PC-9 (cell line): ENCODE results near the gene LCTL. TPM values are rescaled to one million over a fixed set of nuclear protein-coding genes. Genes with fewer than 3 reads are reported as not detected.

ENCODE experiments used
- BruUV-seq: library from RNA; stranded (reverse); fragments of 400-500 nt; replicated peaks from 2 replicates; lab custom pipeline; 2021; lab: Mats Ljungman, UMichigan
- CTCF ChIA-PET: fragments of 300-600 bp; sonication (Branson Sonifier 250); formaldehyde crosslinking; loops from one replicate; lab custom pipeline; 2022; ENCODE audit warnings: antibody characterized with exemption; lab: Charles Lee
- POLR2A ChIA-PET: fragments of 300-600 bp; sonication (Branson Sonifier 250); formaldehyde crosslinking; loops from one replicate; lab custom pipeline; 2022; ENCODE audit warnings: antibody characterized with exemption; ENCODE audit not compliant: unreplicated experiment; lab: Charles Lee
- DNase-seq, 2 experiments: peaks; one replicate each; pipeline versions ENCODE4 v3.0.0 to v3.0.0-alpha.2; 2015 to 2022; ENCODE audit warnings: mixed read lengths in 1 of 2
- H2AFZ ChIP-seq: fragments of 200-600 bp; sonication (generic); 2 replicates; pipeline ENCODE4 v1.8.1; 2017; ENCODE audit warnings: antibody characterized with exemption
- H3F3A ChIP-seq: fragments of 200-600 bp; sonication (generic); 2 replicates; pipeline ENCODE4 v1.8.1; 2017; ENCODE audit warnings: antibody characterized with exemption, mild to moderate bottlenecking, low read depth; ENCODE audit not compliant: insufficient read depth
- H3K27ac ChIP-seq: fragments of 200-600 bp; sonication (generic); 2 replicates; pipeline ENCODE4 v1.6.1; 2016; ENCODE audit warnings: mixed run types
- H3K27me3 ChIP-seq: fragments of 200-600 bp; sonication (generic); 2 replicates; pipeline ENCODE4 v1.6.1; 2016; ENCODE audit warnings: low read depth, mixed run types; ENCODE audit not compliant: insufficient read depth
- H3K36me3 ChIP-seq: fragments of 200-600 bp; sonication (generic); 2 replicates; pipeline ENCODE4 v1.6.1; 2016; ENCODE audit warnings: low read depth, mixed run types
- H3K4me1 ChIP-seq: fragments of 200-600 bp; sonication (generic); replicated peaks from 2 replicates; pipeline ENCODE4 v1.6.1; 2016; ENCODE audit warnings: mixed run types; ENCODE audit not compliant: insufficient read depth
- H3K4me2 ChIP-seq: fragments of 200-600 bp; sonication (generic); 2 replicates; pipeline ENCODE4 v1.6.1; 2017; ENCODE audit warnings: mixed run types
- H3K4me3 ChIP-seq: fragments of 200-600 bp; sonication (generic); 2 replicates; pipeline ENCODE4 v1.6.1; 2016; ENCODE audit warnings: mixed run types
- H3K79me2 ChIP-seq: fragments of 200-600 bp; sonication (generic); 2 replicates; pipeline ENCODE4 v1.6.1; 2017; ENCODE audit warnings: low read depth, mixed run types
- H3K9me2 ChIP-seq: fragments of 200-600 bp; sonication (generic); 2 replicates; pipeline ENCODE4 v1.8.1; 2017; ENCODE audit warnings: mild to moderate bottlenecking; ENCODE audit not compliant: insufficient read depth
- H3K9me3 ChIP-seq: fragments of 200-600 bp; sonication (generic); 2 replicates; pipeline ENCODE4 v1.8.1; 2016; ENCODE audit warnings: low read depth; ENCODE audit not compliant: insufficient read depth
- H4K20me1 ChIP-seq: fragments of 200-600 bp; sonication (generic); 2 replicates; pipeline ENCODE4 v1.8.1; 2017; ENCODE audit not compliant: insufficient read depth
- CTCF ChIP-seq: fragments of 200-600 bp; sonication (generic); conservative IDR thresholded peaks from 2 replicates; pipeline ENCODE4 v1.6.1; 2017; ENCODE audit warnings: mixed run types, antibody characterized with exemption, mild to moderate bottlenecking, moderate library complexity
- EZH2 ChIP-seq: fragments of 200-600 bp; sonication (generic); IDR thresholded peaks from 2 replicates; pipeline ENCODE4 v1.8.0; 2017; ENCODE audit warnings: antibody characterized with exemption, low read depth
- intact Hi-C: fragments of 100-400 bp; cut with micrococcal nuclease; formaldehyde crosslinking; loops from one replicate; pipeline ENCODE4 v1.10.0; 2022; ENCODE audit not compliant: unreplicated experiment
- total RNA-seq: library from RNA; stranded (reverse); gene quantifications from 2 replicates; pipeline ENCODE4 v1.2.3, GENCODE V29; 2021

Gene LCTL
- total RNA-seq, 1 experiment from 2014 or later: not detected

GRCh38 chr15:66594836-66595235 is 29.0 kb upstream of the LCTL start:
- TF ChIP-seq EZH2 (no peak), CTCF (no peak)

GRCh38 chr15:66594344-66594743 is 28.5 kb upstream of the LCTL start:
- Histone ChIP-seq H2AFZ (no peak overlapping the region), H3K9me3 (no peaks in the 10 kb centered on the region), H3K4me1 (no peaks in the 10 kb centered on the region), H3K4me3 (no peak overlapping the region), H3K27me3 (no peaks in the 10 kb centered on the region), H3K27ac (no peak overlapping the region), H3K9me2 (no peaks in the 10 kb centered on the region), H4K20me1 (no peaks in the 10 kb centered on the region), H3K79me2 (no peaks in the 10 kb centered on the region), H3F3A (no peaks in the 10 kb centered on the region), H3K36me3 (no peaks in the 10 kb centered on the region), H3K4me2 (no peak overlapping the region)
- TF ChIP-seq CTCF: no peak
- no peak for TF ChIP-seq EZH2
- ChIA-PET POLR2A (interaction anchor here (0.6 kb wide), 1 partner anchor 9 kb away, joined by 4 read pairs; no protein-coding TSS in a partner anchor), CTCF (interaction anchor here (0.5 to 0.7 kb wide), 3 partner anchors 96 to 298 kb away, joined by 3 to 8 read pairs (median 3); no protein-coding TSS in a partner anchor)
- no peak for DNase-seq
- intact Hi-C loops: no loop called here
- no TSS peak for BruUV-seq

More at GRCh38 chr15:66594836-66595235, 29.0 kb upstream of the LCTL start:
- Histone ChIP-seq H3K4me1 (no peaks in the 10 kb centered on the region), H3F3A (no peaks in the 10 kb centered on the region), H3K27ac (no peak overlapping the region), H2AFZ (no peak overlapping the region), H3K4me3 (no peak overlapping the region), H4K20me1 (no peaks in the 10 kb centered on the region), H3K4me2 (no peak overlapping the region), H3K79me2 (no peaks in the 10 kb centered on the region), H3K9me3 (no peaks in the 10 kb centered on the region), H3K36me3 (no peaks in the 10 kb centered on the region), H3K27me3 (no peaks in the 10 kb centered on the region), H3K9me2 (no peaks in the 10 kb centered on the region)
- POLR2A ChIA-PET: interaction anchor here (0.6 kb wide), 1 partner anchor 9 kb away, joined by 4 read pairs; no protein-coding TSS in a partner anchor
- no TSS peak for BruUV-seq
- CTCF ChIA-PET: interaction anchor here (0.5 to 0.7 kb wide), 3 partner anchors 96 to 299 kb away, joined by 3 to 8 read pairs (median 3); no protein-coding TSS in a partner anchor
- intact Hi-C loops: no loop called here
- DNase-seq: no peak

GRCh38 chr15:66593219-66593780 is 27.5 kb upstream of the LCTL start:
- H3K27ac ChIP-seq: no peak overlapping the region
- H3K9me2 ChIP-seq: no peaks in the 10 kb centered on the region
- no peak for DNase-seq
- H3K79me2 ChIP-seq: no peaks in the 10 kb centered on the region
- intact Hi-C loops: no loop called here
- H3K9me3 ChIP-seq: no peaks in the 10 kb centered on the region
- H3K4me3 ChIP-seq: no peak overlapping the region
- H3K4me2 ChIP-seq: no peak overlapping the region
- no peak overlapping the region for H2AFZ ChIP-seq
- TF ChIP-seq EZH2: no peak
- TF ChIP-seq CTCF: no peak
- BruUV-seq: no TSS peak
- H3K36me3 ChIP-seq: no peaks in the 10 kb centered on the region
- H3K4me1 ChIP-seq: no peaks in the 10 kb centered on the region
- H3K27me3 ChIP-seq: no peaks in the 10 kb centered on the region
- no peaks in the 10 kb centered on the region for H4K20me1 ChIP-seq
- POLR2A ChIA-PET: no interaction called here
- CTCF ChIA-PET: no interaction called here
- no peaks in the 10 kb centered on the region for H3F3A ChIP-seq
